HepG2 (cell line): ENCODE results near the gene UTS2R. TPM values are rescaled to one million over a fixed set of nuclear protein-coding genes. Genes with fewer than 3 reads are reported as not detected.

Source experiments
- ATAC-seq: fragments of 200-7000 bp; cut with Tn5 transposase; 3 replicates; pipeline ENCODE4 v1.9.1; 2020; ENCODE audit warnings: mild to moderate bottlenecking, moderate library complexity
- BruUV-seq: library from RNA; stranded (reverse); fragments of 400-500 nt; replicated peaks from 2 replicates; lab custom pipeline; 2021; lab: Mats Ljungman, UMichigan
- CTCF ChIA-PET: fragments of 300-600 bp; formaldehyde crosslinking; extraction: SDS; loops from one replicate; lab custom pipeline; 2021; ENCODE audit warnings: low total read pairs, inconsistent platforms, low intra/inter-chr PET ratio; lab: Yijun Ruan, JAX
- POLR2A ChIA-PET: fragments of 350-600 bp; sonication (Branson Sonifier 250); formaldehyde crosslinking; loops from one replicate; lab custom pipeline; 2020; ENCODE audit warnings: antibody characterized with exemption, inconsistent platforms; lab: Yijun Ruan, JAX
- DNase-seq: peaks from one replicate; pipeline ENCODE4 v3.0.0-alpha.2; 2015; ENCODE audit warnings: low spot score
- FAIRE-seq: peaks from 3 replicates; lab custom pipeline; 2011; peaks lifted over from hg19 to GRCh38; lab: Jason Lieb, UNC
- H2AFZ ChIP-seq: one replicate; pipeline ENCODE4 v1.6.1; 2011; ENCODE audit warnings: low read length, inconsistent platforms
- H3K27ac ChIP-seq: fragments of 300-600 bp; 3 replicates; pipeline ENCODE4 v1.8.0; 2011; ENCODE audit warnings: mixed run types, mild to moderate bottlenecking, mixed read lengths, low read length, inconsistent platforms; ENCODE audit not compliant: insufficient read depth; ENCODE audit errors: extremely low read length
- H3K27me3 ChIP-seq, 2 experiments: fragments of 200-600 bp in 1 of 2; 2 replicates in 1 of 2; 3 replicates in 1 of 2; pipeline versions ENCODE4 v1.6.0 to v1.8.0; 2011; ENCODE audit warnings: low read length in 2 of 2, mild to moderate bottlenecking in 2 of 2, moderate library complexity in 2 of 2, inconsistent platforms in 1 of 2; ENCODE audit not compliant: insufficient read depth in 2 of 2, control insufficient read depth in 1 of 2
- H3K36me3 ChIP-seq, 2 experiments: fragments of 200-600 bp in 1 of 2; replicated peaks in 1 of 2; 2 replicates in 1 of 2; 3 replicates in 1 of 2; pipeline versions ENCODE4 v1.5.1 to v1.8.0; 2011; ENCODE audit warnings: low read length in 2 of 2, inconsistent platforms in 1 of 2; ENCODE audit not compliant: insufficient read depth in 2 of 2, control insufficient read depth in 1 of 2
- H3K4me1 ChIP-seq: 2 replicates; pipeline ENCODE4 v1.5.1; 2012; ENCODE audit warnings: low read length, inconsistent platforms; ENCODE audit not compliant: insufficient read depth
- H3K4me2 ChIP-seq: 2 replicates; pipeline ENCODE4 v1.6.0; 2011; ENCODE audit warnings: low read depth, low read length, inconsistent platforms
- H3K4me3 ChIP-seq, 3 experiments: fragments of 200-600 bp in 1 of 3; sonication (generic), shearing (Covaris generic) in 1 of 3; replicated peaks in 1 of 3; 2 replicates each; pipeline ENCODE4 v1.5.1; 2011 to 2016; ENCODE audit warnings: low read length in 3 of 3, inconsistent platforms in 2 of 3, low read depth in 2 of 3, mild to moderate bottlenecking in 2 of 3, control low read depth in 1 of 3, mixed read lengths in 1 of 3; ENCODE audit not compliant: insufficient read depth in 1 of 3
- H3K79me2 ChIP-seq: one replicate; pipeline ENCODE4 v1.6.1; 2011; ENCODE audit warnings: low read length, inconsistent platforms; ENCODE audit not compliant: insufficient read depth
- H3K9ac ChIP-seq: 2 replicates; pipeline ENCODE4 v1.6.0; 2011; ENCODE audit warnings: mild to moderate bottlenecking, low read depth, low read length, inconsistent platforms; ENCODE audit not compliant: insufficient read depth
- H3K9me3 ChIP-seq: 2 replicates; pipeline ENCODE4 v1.5.1; 2012; ENCODE audit warnings: mild to moderate bottlenecking, low read length
- H4K20me1 ChIP-seq: 2 replicates; pipeline ENCODE4 v1.6.0; 2011; ENCODE audit warnings: inconsistent platforms, mild to moderate bottlenecking, low read length, moderate library complexity; ENCODE audit not compliant: insufficient read depth
- AHDC1 ChIP-seq: sonication (generic); formaldehyde crosslinking; IDR thresholded peaks from 2 replicates; pipeline ENCODE4 v1.5.1; 2020; ENCODE audit warnings: mild to moderate bottlenecking, missing genetic modification reagents, borderline replicate concordance
- GLMP ChIP-seq: sonication (generic); formaldehyde crosslinking; IDR thresholded peaks from 2 replicates; pipeline ENCODE4 v1.9.0; 2021; ENCODE audit warnings: missing genetic modification reagents, mild to moderate bottlenecking, borderline replicate concordance
- GRHL1 ChIP-seq: sonication (generic); formaldehyde crosslinking; conservative IDR thresholded peaks from 2 replicates; pipeline ENCODE4 v1.8.0; 2022; ENCODE audit warnings: missing genetic modification reagents
- HNF1B ChIP-seq: sonication (generic); formaldehyde crosslinking; IDR thresholded peaks from 2 replicates; pipeline ENCODE4 v1.5.1; 2020; ENCODE audit warnings: mild to moderate bottlenecking, moderate library complexity, missing genetic modification reagents
- HOXA7 ChIP-seq: sonication (generic); formaldehyde crosslinking; IDR thresholded peaks from 2 replicates; pipeline ENCODE4 v1.8.1; 2022; ENCODE audit warnings: mild to moderate bottlenecking, missing genetic modification reagents, moderate library complexity
- ZNF260 ChIP-seq: sonication (generic); formaldehyde crosslinking; IDR thresholded peaks from 2 replicates; pipeline ENCODE4 v1.4.0; 2020; ENCODE audit warnings: missing genetic modification reagents, low read depth, mild to moderate bottlenecking, borderline replicate concordance
- ZNF747 ChIP-seq: sonication (generic); formaldehyde crosslinking; IDR thresholded peaks from 2 replicates; pipeline ENCODE4 v1.8.1; 2023; ENCODE audit warnings: missing genetic modification reagents, mild to moderate bottlenecking, borderline replicate concordance
- WGBS: methylation state at CpG from one replicate; pipeline ENCODE4 v1.1.6; 2017; ENCODE audit warnings: low lambda C conversion rate; 5-methylcytosine and 5-hydroxymethylcytosine counted together
- in situ Hi-C: cut with HindIII; loops from 2 replicates; pipeline ENCODE4 v1.10.0; 2017; ENCODE audit warnings: low pct_unique_long_range_greater_than_20kb; ENCODE audit not compliant: extremely low pct_ligation_motif_present
- intact Hi-C: fragments of 100-400 bp; cut with micrococcal nuclease; formaldehyde crosslinking; loops from one replicate; pipeline ENCODE4 v1.10.0; 2022; ENCODE audit not compliant: unreplicated experiment
- polyA plus RNA-seq, 8 experiments: library from polyadenylated mRNA; depleted of rRNA in 3 of 8; stranded (reverse) in 7 of 8; unstranded in 1 of 8; fragments of >200 nt; fragmentation: Illumina TruSeq in 4 of 8; extraction: Trizol in 4 of 8; gene quantifications; 2 replicates each; pipeline versions ENCODE4 v1.2.1 to v1.2.3, GENCODE V29; 2011 to 2016; ENCODE audit warnings: low read depth in 4 of 8, missing spikeins in 1 of 8, mixed read lengths in 1 of 8; ENCODE audit not compliant: insufficient read depth in 1 of 8
- total RNA-seq, 5 experiments: library from RNA; depleted of rRNA; stranded (reverse); fragments of >200 nt; fragmentation: Illumina TruSeq; extraction: Trizol; gene quantifications; 2 replicates each; pipeline ENCODE4 v1.2.3, GENCODE V29; 2016; ENCODE audit warnings: low read depth in 1 of 5

Gene UTS2R
- total and polyA plus RNA-seq, 2 of the 13 experiments (the other 11 are each of a cell fraction or from before 2014, with no cell fraction given): 0.13 to 0.15 TPM

GRCh38 chr17:82406131-82406671 lies 34.6 kb downstream of the UTS2R start:
- H2AFZ ChIP-seq: no peak overlapping the region
- H4K20me1 ChIP-seq: no peaks in the 10 kb centered on the region
- no peaks in the 10 kb centered on the region for H3K79me2 ChIP-seq
- no peaks in the 10 kb centered on the region for H3K27me3 ChIP-seq
- in situ Hi-C loops: no loop called here
- H3K9ac ChIP-seq: no peak overlapping the region
- no peak overlapping the region for H3K4me2 ChIP-seq
- POLR2A ChIA-PET: interaction anchor here (0.6 kb wide), 1 partner anchor 112 kb away, joined by 4 read pairs; no protein-coding TSS in a partner anchor
- no TSS peak for BruUV-seq
- H3K27ac ChIP-seq: no peak overlapping the region
- TF ChIP-seq GLMP (CRISPR knock-in tag) (no peak), HOXA7 (no peak), GRHL1 (CRISPR knock-in tag) (no peak), ZNF260 (CRISPR knock-in tag) (no peak), ZNF747 (CRISPR knock-in tag) (no peak), HNF1B (CRISPR knock-in tag) (no peak), AHDC1 (no peak)
- TF ChIP-seq, all 625 proteins: peak for 0
- Histone ChIP-seq H3K9me3 (no peaks in the 10 kb centered on the region), H3K36me3 (peaks cover 17% of the 10 kb centered on the region in 2 experiments; a peak in 4 of 5 replicates), H3K4me1 (peaks cover 23% of the 10 kb centered on the region), H3K4me3 (no peak overlapping the region)
- DNase-seq: no peak
- 96% methylated on average over 14 of the region's 14 CpGs for WGBS
- intact Hi-C loops: no loop called here
- FAIRE-seq: no peak
- ATAC-seq: no peak
- CTCF ChIA-PET: no interaction called here
